ENCODE data around the gene TMEM132A.

GRCh38 chr11:60918251-60918938, 5.9 kb upstream of the TMEM132A start:
- TF ChIP-seq EZH2 (optimal IDR thresholded peaks at IDR 0.05; ENCODE audit: low read depth, low read length) (no peak), CTCF (IDR thresholded peaks at IDR 0.05; ENCODE audit: low read length) (no peak), EZH2phosphoT487 (IDR thresholded peaks at IDR 0.05; ENCODE audit: low read length) (no peak)
